Measurements from ENCODE around the gene SLC66A2.

DNA sequence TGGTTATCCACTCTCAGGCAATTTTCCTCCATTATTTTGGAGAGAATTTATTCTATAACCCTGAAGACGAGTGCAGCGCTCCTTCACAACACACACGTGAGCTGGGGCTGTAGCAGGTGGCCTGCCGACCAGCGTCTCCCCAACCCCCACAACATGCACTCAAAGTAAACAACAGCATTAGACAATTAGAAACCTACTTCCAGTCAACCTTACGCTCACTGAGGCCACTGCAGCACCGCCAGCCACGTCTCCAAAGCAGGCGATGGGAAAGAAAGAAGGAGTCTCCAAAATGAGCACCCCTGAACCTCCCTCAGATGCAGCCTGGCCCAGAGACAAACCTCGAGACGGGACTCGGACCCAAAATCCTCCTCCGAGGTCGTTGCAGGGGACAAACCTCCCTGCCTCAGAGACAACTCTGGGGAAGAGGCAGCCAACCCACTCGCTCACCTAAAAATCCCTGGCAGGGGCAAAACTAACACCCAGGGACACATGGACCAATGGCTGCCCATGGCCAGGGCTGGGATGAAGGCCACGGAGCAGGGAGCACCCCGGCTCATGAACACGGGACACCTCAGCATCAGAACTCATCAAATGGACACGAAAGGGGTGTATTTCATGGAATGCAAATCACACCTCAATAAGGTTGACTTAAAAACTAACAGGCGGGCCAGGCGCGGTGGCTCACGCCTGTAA, 2.6 kb downstream of the SLC66A2 start:
- no peak for TF ChIP-seq CTCF (IDR thresholded peaks at IDR 0.05)
- TF ChIP-seq POLR2AphosphoS5 (IDR thresholded peaks at IDR 0.05), result no peak
- no peak for TF ChIP-seq EP300 (IDR thresholded peaks at IDR 0.05)
- no peak for TF ChIP-seq POLR2A (IDR thresholded peaks at IDR 0.05)

Data from sigmoid colon (tissue), 4 donors.